Stimulated activated CD4-positive, alpha-beta T cell treated with anti-CD3 and anti-CD28 coated beads, Interleukin-15, amount 100 ng/mL, for 1 hour (primary cell): ENCODE measurements around the gene EDA2R.

Source experiments
- DNase-seq, 2 donors: peaks; one replicate each; pipeline ENCODE4 v3.0.0-alpha.2; 2020; ENCODE audit warnings: low read depth in 1 of 2, low spot score in 1 of 2

Gene EDA2R, protein sequence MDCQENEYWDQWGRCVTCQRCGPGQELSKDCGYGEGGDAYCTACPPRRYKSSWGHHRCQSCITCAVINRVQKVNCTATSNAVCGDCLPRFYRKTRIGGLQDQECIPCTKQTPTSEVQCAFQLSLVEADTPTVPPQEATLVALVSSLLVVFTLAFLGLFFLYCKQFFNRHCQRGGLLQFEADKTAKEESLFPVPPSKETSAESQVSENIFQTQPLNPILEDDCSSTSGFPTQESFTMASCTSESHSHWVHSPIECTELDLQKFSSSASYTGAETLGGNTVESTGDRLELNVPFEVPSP

GRCh38 chrX:66638591-66639500 lies at the start of gene EDA2R:
EDA2R (minus strand) TSS chrX:66639078; CDS start chrX:66616020, 23,058 bp downstream.
- DNase-seq = no peak

DNA sequence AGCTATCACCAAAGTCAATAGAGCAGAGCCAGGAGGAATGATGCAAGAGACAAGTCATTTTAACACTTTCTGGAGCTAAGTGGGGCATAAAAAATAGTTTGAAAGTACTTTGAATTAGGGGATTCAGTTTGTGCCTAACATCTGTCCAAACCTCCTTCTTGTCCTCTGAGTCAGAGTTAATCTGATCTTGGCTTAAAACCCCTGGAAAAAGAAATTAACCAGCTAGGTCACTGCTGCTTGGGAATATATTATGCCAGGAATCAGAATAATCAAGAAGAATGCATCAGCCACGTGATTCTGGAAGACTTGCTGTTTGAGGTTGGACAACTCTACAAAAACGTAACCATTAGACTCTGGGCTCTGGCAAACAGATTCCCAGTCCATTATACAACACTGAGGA lies 45.3 kb upstream of the EDA2R start:
- no peak for DNase-seq

DNA sequence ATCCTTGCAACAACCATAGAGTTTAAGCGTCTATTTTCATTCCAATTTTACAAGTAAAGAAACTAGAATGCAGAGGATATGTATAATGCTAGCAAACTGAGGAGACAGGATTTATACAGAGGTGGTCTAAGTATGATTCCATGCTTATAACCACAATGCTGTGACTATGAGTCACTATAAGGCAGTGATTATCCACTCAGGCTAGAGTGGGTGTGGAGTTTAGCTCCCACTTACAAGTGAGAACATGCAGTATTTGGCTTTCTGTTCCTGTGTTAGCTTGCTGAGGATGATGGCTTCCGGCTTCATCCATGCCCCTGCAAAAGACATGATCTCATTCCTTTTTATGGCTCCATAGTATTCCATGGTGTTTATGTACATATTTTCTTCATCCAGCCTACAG lies 41.6 kb upstream of the EDA2R start:
- DNase-seq = no peak

GRCh38 chrX:66677430-66677829 lies 38.6 kb upstream of the EDA2R start:
- no peak for DNase-seq

- no peak for DNase-seq
These were observed 38.1 kb upstream of the EDA2R start for GRCh38 chrX:66676990-66677389.

DNA sequence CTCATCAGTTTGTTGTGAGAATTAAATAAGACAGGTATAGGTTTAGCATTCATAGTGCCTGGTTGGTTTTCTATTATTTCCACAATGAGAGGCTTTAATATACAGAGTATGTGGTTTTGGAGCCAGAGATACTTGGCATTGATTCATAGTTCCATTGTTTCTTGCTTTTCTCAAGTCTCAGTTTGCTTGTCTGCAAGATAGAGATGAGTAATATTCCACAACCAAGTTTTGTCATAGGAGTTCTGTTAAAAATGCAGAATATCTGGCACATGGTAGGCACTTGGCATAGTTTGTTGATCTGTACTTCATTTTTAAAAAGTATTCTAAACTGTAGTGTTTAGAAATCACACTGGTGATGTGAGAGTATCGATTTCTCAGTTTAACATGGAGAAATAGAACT lies 37.5 kb upstream of the EDA2R start:
- no peak for DNase-seq

DNA sequence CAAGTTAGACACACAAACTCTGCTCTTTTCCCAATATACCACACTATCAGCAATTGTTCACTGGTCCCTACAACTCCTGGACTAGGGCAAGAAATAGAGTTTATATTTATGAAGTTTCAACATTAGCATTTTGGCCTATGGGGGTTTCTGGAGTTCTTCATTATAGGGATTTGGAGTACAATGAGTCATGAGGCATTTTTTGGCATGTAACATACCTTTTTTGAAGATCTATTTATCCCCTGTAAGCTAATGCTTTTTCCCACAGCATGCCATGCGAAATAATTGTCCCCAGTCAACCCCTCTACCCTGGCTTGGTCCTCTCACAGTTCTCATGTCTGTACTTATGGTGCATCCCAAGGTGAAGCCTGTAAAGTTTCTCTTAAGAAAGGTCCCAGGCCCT lies 36.7 kb upstream of the EDA2R start:
- no peak for DNase-seq

DNA sequence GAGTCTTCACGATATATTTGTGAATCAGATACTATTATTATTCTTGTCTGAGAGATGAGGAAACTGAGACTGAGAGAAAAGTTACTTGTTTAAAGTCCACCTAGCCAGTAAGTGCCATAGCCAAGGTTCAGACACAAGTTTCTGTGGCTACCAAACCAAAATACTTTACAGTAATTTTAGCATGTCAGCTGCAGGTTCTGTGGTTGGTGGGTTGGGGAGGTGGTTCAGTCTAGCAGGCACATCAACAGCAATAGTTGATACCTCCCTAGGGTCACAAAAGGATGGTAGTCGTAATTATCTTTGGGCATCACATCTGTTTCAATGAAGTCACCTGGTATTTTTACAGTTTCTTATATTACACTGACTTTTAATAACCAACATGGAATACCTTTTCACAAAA lies 35.6 kb upstream of the EDA2R start:
- no peak for DNase-seq

DNA sequence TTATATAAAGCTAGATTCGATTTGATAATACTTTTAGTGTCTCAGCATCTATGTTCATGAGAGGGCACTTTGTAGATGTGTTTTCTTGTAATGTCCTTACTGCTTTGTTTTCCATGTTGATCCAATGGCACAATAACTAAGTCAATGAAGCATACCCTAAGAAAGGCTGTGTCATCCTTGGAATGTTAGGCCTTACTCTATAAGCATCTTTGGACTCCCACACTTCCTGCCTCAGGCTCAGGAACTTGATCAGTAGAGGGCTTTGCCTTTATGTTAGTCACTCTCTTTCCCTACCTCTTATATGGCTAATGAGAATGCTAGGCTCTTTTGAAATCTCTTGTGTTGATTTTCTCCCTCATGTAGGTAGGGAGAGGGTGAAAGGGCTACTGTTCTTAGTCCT lies 33.2 kb upstream of the EDA2R start:
- DNase-seq = no peak

DNA sequence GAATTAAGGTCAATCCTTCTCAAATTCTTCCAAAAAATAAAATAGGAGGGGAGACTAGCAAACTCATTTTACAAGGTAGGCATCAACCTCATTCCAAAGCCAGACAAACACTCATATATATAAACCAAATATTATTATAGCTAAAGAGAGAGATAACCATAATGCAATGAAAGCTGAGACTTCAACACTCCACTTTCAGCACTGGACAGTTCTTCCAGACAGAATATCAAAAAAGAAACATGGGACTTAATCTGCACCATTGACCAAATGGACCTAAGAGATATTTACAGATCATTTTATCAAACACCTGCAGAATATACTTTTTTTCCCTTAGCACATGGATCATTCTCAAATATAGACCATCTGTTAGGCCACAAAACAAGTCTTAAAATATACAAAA lies 15.5 kb upstream of the EDA2R start:
- DNase-seq = no peak

GRCh38 chrX:66635360-66635759 lies 3.5 kb downstream of the EDA2R start:
- no peak for DNase-seq

- DNase-seq = no peak
These were observed 4.6 kb downstream of the EDA2R start for GRCh38 chrX:66634272-66634671.

DNA sequence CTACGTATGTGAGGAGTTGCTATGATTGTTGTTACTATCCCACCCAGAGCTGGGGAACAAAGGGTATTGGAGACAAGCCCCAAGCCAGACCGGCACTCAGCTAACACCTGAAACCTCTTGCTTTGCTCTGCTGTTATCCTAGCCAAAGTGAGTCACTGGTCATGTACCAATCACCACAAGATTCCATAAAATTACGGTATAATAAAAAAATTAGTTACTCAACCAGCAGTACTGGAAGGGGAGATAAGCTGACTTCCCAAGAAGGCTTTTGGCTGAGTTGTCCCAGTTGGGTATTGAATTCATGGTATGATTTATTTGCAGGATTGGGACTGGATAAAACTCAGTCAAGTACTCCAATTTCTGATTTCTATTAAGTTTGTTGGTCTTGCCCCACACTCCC lies 5.3 kb downstream of the EDA2R start:
- DNase-seq = no peak

DNA sequence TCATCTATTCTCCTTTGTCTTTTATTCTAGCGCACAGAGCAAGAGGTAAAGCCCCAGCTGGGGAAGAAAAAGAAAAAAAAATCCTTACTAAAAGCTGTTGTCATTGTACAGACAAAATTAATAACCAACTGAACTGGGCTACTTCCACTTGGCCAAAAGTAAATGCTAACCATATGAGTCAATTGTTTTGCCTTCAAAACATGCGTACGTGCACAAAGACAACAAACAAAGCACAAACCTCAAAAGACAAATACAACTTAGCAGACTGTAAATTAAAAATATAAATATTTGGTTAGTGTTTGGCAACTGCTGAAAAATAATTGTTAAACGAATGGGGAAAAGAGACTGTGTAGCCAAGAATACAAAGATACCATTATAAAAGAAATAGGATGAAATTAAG lies 5.9 kb downstream of the EDA2R start:
- no peak for DNase-seq

GRCh38 chrX:66632473-66632872 lies 6.4 kb downstream of the EDA2R start:
- no peak for DNase-seq

DNA sequence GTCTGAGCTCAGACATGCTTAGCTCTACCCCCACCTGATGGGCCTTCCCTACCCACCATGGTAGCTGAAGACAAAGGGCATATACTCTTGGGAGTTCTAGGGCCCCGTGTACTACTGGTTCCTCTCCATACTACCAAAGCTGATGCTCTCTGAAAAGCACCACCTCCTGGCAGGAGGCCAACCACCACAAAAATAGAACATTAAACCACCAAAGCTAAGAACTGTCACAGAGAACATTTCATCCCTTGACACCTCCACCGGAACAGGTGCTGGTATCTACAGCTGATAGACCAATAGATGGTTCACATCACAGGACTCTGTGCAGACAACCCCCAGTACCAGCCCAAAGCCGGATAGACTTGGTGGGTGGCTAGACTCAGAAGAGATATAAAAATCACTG lies 13.4 kb downstream of the EDA2R start:
- DNase-seq = no peak

GRCh38 chrX:66622209-66622608 lies 16.7 kb downstream of the EDA2R start:
- DNase-seq = no peak

- no peak for DNase-seq
These were observed 21.9 kb downstream of the EDA2R start for GRCh38 chrX:66616944-66617343.

DNA sequence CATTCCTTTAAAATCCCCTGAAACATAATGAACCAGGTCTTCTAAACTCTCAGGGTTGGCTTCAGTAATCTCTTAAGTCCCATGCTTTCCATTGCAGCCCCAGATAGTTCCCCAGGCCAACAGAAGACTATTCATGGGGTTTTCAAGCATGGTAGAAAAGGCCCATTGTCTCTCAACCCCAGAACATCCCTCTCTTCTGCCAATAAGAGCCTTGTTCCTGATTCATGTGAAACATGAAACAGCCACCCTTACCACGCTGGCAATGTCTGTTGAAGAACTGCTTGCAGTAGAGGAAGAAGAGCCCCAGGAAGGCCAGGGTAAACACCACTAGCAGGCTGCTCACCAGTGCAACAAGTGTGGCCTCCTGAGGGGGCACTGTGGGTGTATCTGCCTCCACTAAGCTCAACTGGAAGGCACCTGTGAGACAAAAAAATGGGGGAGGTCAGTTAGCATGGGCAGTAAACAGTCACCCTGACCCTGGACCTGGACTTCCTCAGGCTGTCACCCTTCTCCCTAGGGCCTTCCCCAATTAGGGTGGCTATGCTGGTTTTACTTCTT lies 36.4 kb downstream of the EDA2R start:
- DNase-seq = no peak

- DNase-seq = no peak
These were observed 37.4 kb downstream of the EDA2R start for GRCh38 chrX:66601522-66601921.

DNA sequence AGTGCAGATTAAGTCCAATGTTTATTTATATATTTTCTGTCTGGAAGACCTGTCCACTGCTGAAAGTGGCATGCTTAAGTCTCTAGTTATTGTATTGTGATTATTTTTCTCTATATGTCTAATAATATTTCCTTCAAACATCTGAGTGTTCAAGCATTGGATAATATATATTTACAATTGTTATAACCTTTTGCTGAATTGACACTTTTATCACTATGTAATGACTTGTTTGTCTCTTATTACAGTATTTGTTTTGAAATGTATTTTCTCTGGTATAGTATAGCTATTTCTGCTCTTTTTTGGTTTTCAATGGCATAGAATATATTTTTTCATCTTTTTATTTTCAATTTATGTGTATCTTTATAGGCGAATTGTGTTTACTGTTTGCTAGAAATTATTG lies 59.7 kb downstream of the EDA2R start:
- DNase-seq = no peak

GRCh38 chrX:66553973-66554372 lies 84.9 kb downstream of the EDA2R start:
- DNase-seq = no peak
